ENCODE data around the gene TRIM32.
"Not testable (repeated sequence)": the region's sequence is repeated elsewhere in the genome, so short reads cannot be mapped to it uniquely, and the experiment has no call there.

The TRIM32 gene

GRCh38 chr9:116674210-116674980, 12.7 kb upstream of the TRIM32 start:
- DNase-seq (ENCODE audit: low spot score) = no peak

GRCh38 chr9:116683535-116683934, 3.6 kb upstream of the TRIM32 start:
- DNase-seq (ENCODE audit: low spot score) = no peak

GRCh38 chr9:116685166-116685565, 1.9 kb upstream of the TRIM32 start:
- no peak for DNase-seq (ENCODE audit: low spot score)

GRCh38 chr9:116686135-116686534, 970 bp upstream of the TRIM32 start:
- no peak for DNase-seq (ENCODE audit: low spot score)

- peak; percentile 43 for DNase-seq (ENCODE audit: low spot score)
Measured at GRCh38 chr9:116686693-116687073, 422 bp upstream of the TRIM32 start.

- peak; percentile 26 for DNase-seq (ENCODE audit: low spot score)
Measured at GRCh38 chr9:116687754-116688135, 640 bp downstream of the TRIM32 start.

GRCh38 chr9:116688806-116689485, 1.8 kb downstream of the TRIM32 start:
- no peak for DNase-seq (ENCODE audit: low spot score)

GRCh38 chr9:116689486-116690032, 2.5 kb downstream of the TRIM32 start:
- no peak for DNase-seq (ENCODE audit: low spot score)

GRCh38 chr9:116690805-116691204, 3.7 kb downstream of the TRIM32 start:
- not testable (repeated sequence) for DNase-seq (ENCODE audit: low spot score)

- DNase-seq (ENCODE audit: low spot score) = no peak
Measured at GRCh38 chr9:116691607-116692006, 4.5 kb downstream of the TRIM32 start.

GRCh38 chr9:116692616-116693015, 5.5 kb downstream of the TRIM32 start:
- DNase-seq (ENCODE audit: low spot score) = no peak

- DNase-seq (ENCODE audit: low spot score) = no peak
Measured at GRCh38 chr9:116693233-116693731, 6.2 kb downstream of the TRIM32 start.

- no peak for DNase-seq (ENCODE audit: low spot score)
Measured at GRCh38 chr9:116694785-116695291, 7.7 kb downstream of the TRIM32 start.

- no peak for DNase-seq (ENCODE audit: low spot score)
Measured at GRCh38 chr9:116695438-116695837, 8.3 kb downstream of the TRIM32 start.

- peak; percentile 43 for DNase-seq (ENCODE audit: low spot score)
Measured at GRCh38 chr9:116697362-116697761, 10.3 kb downstream of the TRIM32 start.

- DNase-seq (ENCODE audit: low spot score) = no peak
Measured at GRCh38 chr9:116697887-116698286, 10.8 kb downstream of the TRIM32 start.

GRCh38 chr9:116700279-116700678, 13.2 kb downstream of the TRIM32 start:
- no peak for DNase-seq (ENCODE audit: low spot score)

- no peak for DNase-seq (ENCODE audit: low spot score)
Measured at GRCh38 chr9:116700882-116701865, 14.1 kb downstream of the TRIM32 start.

GRCh38 chr9:116701940-116702642, 15.0 kb downstream of the TRIM32 start:
- DNase-seq (ENCODE audit: low spot score) = no peak

GRCh38 chr9:116703634-116704033, 16.5 kb downstream of the TRIM32 start:
- no peak for DNase-seq (ENCODE audit: low spot score)

GRCh38 chr9:116704470-116704869, 17.4 kb downstream of the TRIM32 start:
- no peak for DNase-seq (ENCODE audit: low spot score)
